Activated CD4-positive, alpha-beta T cell treated with anti-CD3 and anti-CD28 coated beads, Interleukin-2, amount 10 ng/mL, durations not matched to agents 7 days and 5 days (primary cell): ENCODE results near the gene NCOR2. TPM values are rescaled to one million over a fixed set of nuclear protein-coding genes. Genes with fewer than 3 reads are reported as not detected.

Experiments
- CTCF ChIA-PET: fragments of 350-600 bp; sonication (Branson Sonifier 250); formaldehyde crosslinking; loops from one replicate; lab custom pipeline; 2021; ENCODE audit warnings: antibody characterized with exemption; lab: Charles Lee
- POLR2A ChIA-PET: fragments of 350-600 bp; sonication (Branson Sonifier 250); formaldehyde crosslinking; loops from one replicate; lab custom pipeline; 2021; ENCODE audit warnings: antibody characterized with exemption; lab: Charles Lee
- DNase-seq: peaks from one replicate; pipeline ENCODE4 v3.0.0-alpha.2; 2020
- H3K27ac Mint-ChIP-seq: one replicate; pipeline ENCODE4 v1.8.0; 2021; ENCODE audit warnings: mild to moderate bottlenecking, moderate library complexity, mixed read lengths
- H3K27me3 Mint-ChIP-seq: one replicate; pipeline ENCODE4 v1.8.0; 2021; ENCODE audit warnings: mixed read lengths
- H3K36me3 Mint-ChIP-seq: one replicate; pipeline ENCODE4 v1.8.0; 2021; ENCODE audit warnings: low read depth, mixed read lengths
- H3K4me1 Mint-ChIP-seq: one replicate; pipeline ENCODE4 v1.8.0; 2021; ENCODE audit warnings: mixed read lengths
- H3K4me3 Mint-ChIP-seq: one replicate; pipeline ENCODE4 v1.8.0; 2021; ENCODE audit warnings: mild to moderate bottlenecking, moderate library complexity, mixed read lengths
- H3K9me3 Mint-ChIP-seq: one replicate; pipeline ENCODE4 v1.8.0; 2021; ENCODE audit warnings: mixed read lengths
- total RNA-seq, 2 experiments: library from RNA; stranded (reverse); gene quantifications; one replicate each; pipeline ENCODE4 v1.2.3, GENCODE V29; 2021

Gene NCOR2
- total RNA-seq, 2 experiments from 2014 or later, result 96.4 to 102 TPM

- Mint-ChIP-seq H3K27ac (peak overlapping the region; percentile 31), H3K4me1 (peaks cover 13% of the 10 kb centered on the region), H3K36me3 (no peaks in the 10 kb centered on the region), H3K4me3 (no peak overlapping the region), H3K27me3 (no peaks in the 10 kb centered on the region), H3K9me3 (no peaks in the 10 kb centered on the region)
- ChIA-PET POLR2A (no interaction called here), CTCF (interaction anchor here (1.5 to 2.8 kb wide), 2 partner anchors 11 to 15 kb away, joined by 4 to 8 read pairs; no protein-coding TSS in a partner anchor)
- no peak for DNase-seq
Observed at GRCh38 chr12:124539084-124540041, 28.0 kb downstream of the NCOR2 start.

- POLR2A ChIA-PET, result no interaction called here
- peak overlapping the region; percentile 54 for H3K27ac Mint-ChIP-seq
- H3K27me3 Mint-ChIP-seq, result no peaks in the 10 kb centered on the region
- no peak overlapping the region for H3K4me3 Mint-ChIP-seq
- no peaks in the 10 kb centered on the region for H3K9me3 Mint-ChIP-seq
- CTCF ChIA-PET, result no interaction called here
- no peaks in the 10 kb centered on the region for H3K36me3 Mint-ChIP-seq
- peaks cover 13% of the 10 kb centered on the region for H3K4me1 Mint-ChIP-seq
- no peak for DNase-seq
Observed at GRCh38 chr12:124538194-124539082, 29.0 kb downstream of the NCOR2 start.

- Mint-ChIP-seq H3K27ac (peak overlapping the region; percentile 54), H3K4me1 (peaks cover 13% of the 10 kb centered on the region), H3K36me3 (no peaks in the 10 kb centered on the region), H3K27me3 (no peaks in the 10 kb centered on the region), H3K9me3 (no peaks in the 10 kb centered on the region), H3K4me3 (no peak overlapping the region)
- ChIA-PET POLR2A (no interaction called here), CTCF (no interaction called here)
- no peak for DNase-seq
Observed at GRCh38 chr12:124537525-124538193, 29.8 kb downstream of the NCOR2 start.

GRCh38 chr12:124536641-124537040 is 30.8 kb downstream of the NCOR2 start:
- Mint-ChIP-seq H3K4me1 (peaks cover 13% of the 10 kb centered on the region), H3K36me3 (no peaks in the 10 kb centered on the region), H3K9me3 (no peaks in the 10 kb centered on the region), H3K27me3 (no peaks in the 10 kb centered on the region), H3K27ac (no peak overlapping the region), H3K4me3 (no peak overlapping the region)
- POLR2A ChIA-PET, result no interaction called here
- DNase-seq, result no peak
- CTCF ChIA-PET, result no interaction called here

GRCh38 chr12:124534776-124535740 is 32.4 kb downstream of the NCOR2 start:
- DNase-seq, result no peak
- H3K27me3 Mint-ChIP-seq, result no peaks in the 10 kb centered on the region
- H3K27ac Mint-ChIP-seq, result no peak overlapping the region
- ChIA-PET POLR2A (no interaction called here), CTCF (interaction anchor here (0.6 to 0.7 kb wide), 2 partner anchors 41 to 116 kb away, joined by 3 read pairs; no protein-coding TSS in a partner anchor)
- H3K4me1 Mint-ChIP-seq, result peaks cover 13% of the 10 kb centered on the region
- H3K4me3 Mint-ChIP-seq, result no peak overlapping the region
- no peaks in the 10 kb centered on the region for H3K36me3 Mint-ChIP-seq
- no peaks in the 10 kb centered on the region for H3K9me3 Mint-ChIP-seq

- CTCF ChIA-PET, result interaction anchor here (1.1 kb wide), 1 partner anchor 17 kb away, joined by 4 read pairs; no protein-coding TSS in a partner anchor
- Mint-ChIP-seq H3K9me3 (no peaks in the 10 kb centered on the region), H3K4me3 (no peak overlapping the region), H3K36me3 (no peaks in the 10 kb centered on the region), H3K27ac (peak overlapping the region; percentile 70), H3K27me3 (no peaks in the 10 kb centered on the region), H3K4me1 (peaks cover 1% of the 10 kb centered on the region)
- no peak for DNase-seq
- POLR2A ChIA-PET, result no interaction called here
Observed at GRCh38 chr12:124533456-124533855, 34.0 kb downstream of the NCOR2 start.

- Mint-ChIP-seq H3K36me3 (no peaks in the 10 kb centered on the region), H3K9me3 (no peaks in the 10 kb centered on the region), H3K4me3 (no peak overlapping the region), H3K4me1 (no peaks in the 10 kb centered on the region), H3K27ac (no peak overlapping the region), H3K27me3 (no peaks in the 10 kb centered on the region)
- ChIA-PET CTCF (no interaction called here), POLR2A (no interaction called here)
- DNase-seq, result no peak
Observed at GRCh38 chr12:124532967-124533366, 34.4 kb downstream of the NCOR2 start.

GRCh38 chr12:124532331-124532750 is 35.1 kb downstream of the NCOR2 start:
- H3K27ac Mint-ChIP-seq, result no peak overlapping the region
- CTCF ChIA-PET, result interaction anchor here (0.7 kb wide), 1 partner anchor 347 kb away, joined by 4 read pairs; no protein-coding TSS in a partner anchor

GRCh38 chr12:124531906-124532305 is 35.5 kb downstream of the NCOR2 start:
- POLR2A ChIA-PET, result no interaction called here
- no peaks in the 10 kb centered on the region for H3K36me3 Mint-ChIP-seq
- no peaks in the 10 kb centered on the region for H3K27me3 Mint-ChIP-seq
- H3K4me1 Mint-ChIP-seq, result no peaks in the 10 kb centered on the region
- DNase-seq, result no peak
- CTCF ChIA-PET, result interaction anchor here (0.7 kb wide), 1 partner anchor 347 kb away, joined by 4 read pairs; no protein-coding TSS in a partner anchor
- H3K9me3 Mint-ChIP-seq, result no peaks in the 10 kb centered on the region
- H3K4me3 Mint-ChIP-seq, result no peak overlapping the region
- no peak overlapping the region for H3K27ac Mint-ChIP-seq

More at GRCh38 chr12:124532331-124532750, 35.1 kb downstream of the NCOR2 start:
- Mint-ChIP-seq H3K4me1 (no peaks in the 10 kb centered on the region), H3K9me3 (no peaks in the 10 kb centered on the region), H3K4me3 (no peak overlapping the region), H3K36me3 (no peaks in the 10 kb centered on the region), H3K27me3 (no peaks in the 10 kb centered on the region)
- POLR2A ChIA-PET, result no interaction called here
- DNase-seq, result no peak

GRCh38 chr12:124531281-124531745 is 36.1 kb downstream of the NCOR2 start:
- H3K4me1 Mint-ChIP-seq, result no peaks in the 10 kb centered on the region
- no peaks in the 10 kb centered on the region for H3K27me3 Mint-ChIP-seq
- POLR2A ChIA-PET, result no interaction called here

GRCh38 chr12:124530637-124531263 is 36.7 kb downstream of the NCOR2 start:
- CTCF ChIA-PET, result no interaction called here
- Mint-ChIP-seq H3K27me3 (no peaks in the 10 kb centered on the region), H3K4me3 (no peak overlapping the region), H3K27ac (no peak overlapping the region), H3K36me3 (no peaks in the 10 kb centered on the region), H3K4me1 (no peaks in the 10 kb centered on the region), H3K9me3 (no peaks in the 10 kb centered on the region)
- DNase-seq, result no peak
- POLR2A ChIA-PET, result no interaction called here

More at GRCh38 chr12:124531281-124531745, 36.1 kb downstream of the NCOR2 start:
- Mint-ChIP-seq H3K36me3 (no peaks in the 10 kb centered on the region), H3K4me3 (no peak overlapping the region), H3K27ac (no peak overlapping the region), H3K9me3 (no peaks in the 10 kb centered on the region)
- CTCF ChIA-PET, result no interaction called here
- DNase-seq, result no peak
